ENCODE measurements around the gene JTB.

DNA sequence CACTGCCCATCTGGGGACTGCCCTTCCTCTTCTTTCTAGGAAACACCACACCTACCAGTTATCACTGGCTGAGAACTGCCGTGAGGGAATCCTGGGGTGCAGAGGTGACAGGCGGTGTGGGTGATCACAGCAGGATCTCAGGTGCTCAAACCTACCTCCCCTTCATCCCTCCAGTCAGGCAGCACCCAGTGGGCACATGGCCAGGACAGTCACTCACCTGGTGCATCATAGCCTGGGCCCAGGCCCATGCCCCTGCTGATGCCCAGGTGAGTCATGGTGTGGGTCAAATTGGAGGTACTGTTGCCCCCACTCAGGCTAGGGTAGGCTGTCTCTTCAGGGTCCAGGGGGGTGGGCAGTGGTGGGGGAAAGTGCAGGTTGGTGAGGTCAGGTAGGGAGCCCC lies 25.7 kb downstream of the JTB start:
- TF ChIP-seq, protein P1, sequence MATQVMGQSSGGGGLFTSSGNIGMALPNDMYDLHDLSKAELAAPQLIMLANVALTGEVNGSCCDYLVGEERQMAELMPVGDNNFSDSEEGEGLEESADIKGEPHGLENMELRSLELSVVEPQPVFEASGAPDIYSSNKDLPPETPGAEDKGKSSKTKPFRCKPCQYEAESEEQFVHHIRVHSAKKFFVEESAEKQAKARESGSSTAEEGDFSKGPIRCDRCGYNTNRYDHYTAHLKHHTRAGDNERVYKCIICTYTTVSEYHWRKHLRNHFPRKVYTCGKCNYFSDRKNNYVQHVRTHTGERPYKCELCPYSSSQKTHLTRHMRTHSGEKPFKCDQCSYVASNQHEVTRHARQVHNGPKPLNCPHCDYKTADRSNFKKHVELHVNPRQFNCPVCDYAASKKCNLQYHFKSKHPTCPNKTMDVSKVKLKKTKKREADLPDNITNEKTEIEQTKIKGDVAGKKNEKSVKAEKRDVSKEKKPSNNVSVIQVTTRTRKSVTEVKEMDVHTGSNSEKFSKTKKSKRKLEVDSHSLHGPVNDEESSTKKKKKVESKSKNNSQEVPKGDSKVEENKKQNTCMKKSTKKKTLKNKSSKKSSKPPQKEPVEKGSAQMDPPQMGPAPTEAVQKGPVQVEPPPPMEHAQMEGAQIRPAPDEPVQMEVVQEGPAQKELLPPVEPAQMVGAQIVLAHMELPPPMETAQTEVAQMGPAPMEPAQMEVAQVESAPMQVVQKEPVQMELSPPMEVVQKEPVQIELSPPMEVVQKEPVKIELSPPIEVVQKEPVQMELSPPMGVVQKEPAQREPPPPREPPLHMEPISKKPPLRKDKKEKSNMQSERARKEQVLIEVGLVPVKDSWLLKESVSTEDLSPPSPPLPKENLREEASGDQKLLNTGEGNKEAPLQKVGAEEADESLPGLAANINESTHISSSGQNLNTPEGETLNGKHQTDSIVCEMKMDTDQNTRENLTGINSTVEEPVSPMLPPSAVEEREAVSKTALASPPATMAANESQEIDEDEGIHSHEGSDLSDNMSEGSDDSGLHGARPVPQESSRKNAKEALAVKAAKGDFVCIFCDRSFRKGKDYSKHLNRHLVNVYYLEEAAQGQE (IDR thresholded peaks at IDR 0.05): no peak
- no peak for TF ChIP-seq POLR2A (IDR thresholded peaks at IDR 0.05; ENCODE audit: low read length)
- TF ChIP-seq EHMT2 (IDR thresholded peaks at IDR 0.05; ENCODE audit: low read depth): no peak
- no peak for TF ChIP-seq RAD21 (conservative IDR thresholded peaks at IDR 0.05 in 1 of 2, IDR thresholded peaks at IDR 0.05 in 1 of 2)
- TF ChIP-seq, protein P2, sequence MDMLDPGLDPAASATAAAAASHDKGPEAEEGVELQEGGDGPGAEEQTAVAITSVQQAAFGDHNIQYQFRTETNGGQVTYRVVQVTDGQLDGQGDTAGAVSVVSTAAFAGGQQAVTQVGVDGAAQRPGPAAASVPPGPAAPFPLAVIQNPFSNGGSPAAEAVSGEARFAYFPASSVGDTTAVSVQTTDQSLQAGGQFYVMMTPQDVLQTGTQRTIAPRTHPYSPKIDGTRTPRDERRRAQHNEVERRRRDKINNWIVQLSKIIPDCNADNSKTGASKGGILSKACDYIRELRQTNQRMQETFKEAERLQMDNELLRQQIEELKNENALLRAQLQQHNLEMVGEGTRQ (IDR thresholded peaks at IDR 0.05): no peak
- no peak for TF ChIP-seq MAFK (IDR thresholded peaks at IDR 0.05; ENCODE audit: partially characterized antibody)
- no peak for TF ChIP-seq HDAC2 (IDR thresholded peaks at IDR 0.05)
